Vagina (tissue), 2 donors: ENCODE results near the gene NCOA5.

Experiments
- CTCF ChIP-seq, 3 experiments: fragments of 450-650 bp in 2 of 3; fragments of 200-600 bp in 1 of 3; sonication (generic) in 1 of 3; IDR thresholded peaks; one replicate each; pipeline ENCODE4 v1.5.1; 2017 to 2019; ENCODE audit warnings: antibody characterized with exemption in 3 of 3, mild to moderate bottlenecking in 2 of 3, moderate library complexity in 2 of 3
- POLR2A ChIP-seq, 2 donors: fragments of 450-650 bp; IDR thresholded peaks; one replicate each; pipeline ENCODE4 v1.6.1; 2017; ENCODE audit warnings: antibody characterized with exemption in 2 of 2, mild to moderate bottlenecking in 2 of 2, moderate library complexity in 2 of 2

GRCh38 chr20:46040902-46041535 lies 48.7 kb downstream of the NCOA5 start:
- TF ChIP-seq POLR2A (IDR thresholded peaks at IDR 0.05): no peak
- no peak for TF ChIP-seq CTCF (IDR thresholded peaks at IDR 0.05)
